ENCODE measurements around the gene ZNF599.

ZNF599 gene

GRCh38 chr19:34731964-34732363, 41.1 kb downstream of the ZNF599 start:
- Histone ChIP-seq H3K9me2 (replicated peaks; ENCODE audit: low read depth, low read length) (no peaks in the 10 kb centered on the region), H3K9me3 (ENCODE audit: insufficient read depth, low read depth, low read length) (no peaks in the 10 kb centered on the region), H3K79me2 (ENCODE audit: insufficient read depth, low read length) (peaks cover 8% of the 10 kb centered on the region; the same call in 1 of the 2 replicates), H3K9ac (ENCODE audit: low read depth, low read length, poor library complexity, severe bottlenecking) (no peak overlapping the region), H3K27me3 (ENCODE audit: insufficient read depth, low read length, poor library complexity, severe bottlenecking) (no peaks in the 10 kb centered on the region), H3F3A (ENCODE audit: low read depth) (no peaks in the 10 kb centered on the region), H3K4me3 (ENCODE audit: low read length, poor library complexity, severe bottlenecking) (no peak overlapping the region), H3K36me3 (ENCODE audit: insufficient read depth, low read length) (no peaks in the 10 kb centered on the region), H2AFZ (ENCODE audit: low read length) (no peak overlapping the region), H4K20me1 (ENCODE audit: insufficient read depth, low read length, poor library complexity, severe bottlenecking) (no peaks in the 10 kb centered on the region), H3K4me1 (ENCODE audit: insufficient read depth, low read length, poor library complexity, severe bottlenecking) (peaks cover 9% of the 10 kb centered on the region), H3K4me2 (ENCODE audit: low read depth, low read length, poor library complexity, severe bottlenecking) (no peak overlapping the region)
- TF ChIP-seq EZH2phosphoT487 (IDR thresholded peaks at IDR 0.05; ENCODE audit: borderline replicate concordance) (no peak), CTCF (conservative IDR thresholded peaks at IDR 0.05; ENCODE audit: low read length) (no peak)

GRCh38 chr19:34731019-34731829, 41.8 kb downstream of the ZNF599 start:
- no peak for TF ChIP-seq EZH2phosphoT487 (IDR thresholded peaks at IDR 0.05; ENCODE audit: borderline replicate concordance)
- no peak for TF ChIP-seq CTCF (conservative IDR thresholded peaks at IDR 0.05; ENCODE audit: low read length)
- Histone ChIP-seq H3K9me2 (replicated peaks; ENCODE audit: low read depth, low read length) (no peaks in the 10 kb centered on the region), H3K4me2 (ENCODE audit: low read depth, low read length, poor library complexity, severe bottlenecking) (no peak overlapping the region), H3K9ac (ENCODE audit: low read depth, low read length, poor library complexity, severe bottlenecking) (no peak overlapping the region), H3K36me3 (ENCODE audit: insufficient read depth, low read length) (no peaks in the 10 kb centered on the region), H2AFZ (ENCODE audit: low read length) (no peak overlapping the region), H3K4me1 (ENCODE audit: insufficient read depth, low read length, poor library complexity, severe bottlenecking) (peaks cover 9% of the 10 kb centered on the region), H4K20me1 (ENCODE audit: insufficient read depth, low read length, poor library complexity, severe bottlenecking) (no peaks in the 10 kb centered on the region), H3K4me3 (ENCODE audit: low read length, poor library complexity, severe bottlenecking) (no peak overlapping the region), H3K9me3 (ENCODE audit: insufficient read depth, low read depth, low read length) (no peaks in the 10 kb centered on the region), H3K79me2 (ENCODE audit: insufficient read depth, low read length) (peaks cover 8% of the 10 kb centered on the region; the same call in 1 of the 2 replicates), H3K27me3 (ENCODE audit: insufficient read depth, low read length, poor library complexity, severe bottlenecking) (no peaks in the 10 kb centered on the region), H3F3A (ENCODE audit: low read depth) (no peaks in the 10 kb centered on the region)

- Histone ChIP-seq H3K9me2 (replicated peaks; ENCODE audit: low read depth, low read length) (no peaks in the 10 kb centered on the region), H3K36me3 (ENCODE audit: insufficient read depth, low read length) (no peaks in the 10 kb centered on the region), H3K9ac (ENCODE audit: low read depth, low read length, poor library complexity, severe bottlenecking) (no peak overlapping the region), H3K79me2 (ENCODE audit: insufficient read depth, low read length) (no peaks in the 10 kb centered on the region), H3K27me3 (ENCODE audit: insufficient read depth, low read length, poor library complexity, severe bottlenecking) (no peaks in the 10 kb centered on the region), H3K4me3 (ENCODE audit: low read length, poor library complexity, severe bottlenecking) (no peak overlapping the region), H4K20me1 (ENCODE audit: insufficient read depth, low read length, poor library complexity, severe bottlenecking) (no peaks in the 10 kb centered on the region), H3K4me2 (ENCODE audit: low read depth, low read length, poor library complexity, severe bottlenecking) (no peak overlapping the region), H3K4me1 (ENCODE audit: insufficient read depth, low read length, poor library complexity, severe bottlenecking) (no peaks in the 10 kb centered on the region), H3K9me3 (ENCODE audit: insufficient read depth, low read depth, low read length) (no peaks in the 10 kb centered on the region), H2AFZ (ENCODE audit: low read length) (no peak overlapping the region), H3F3A (ENCODE audit: low read depth) (no peaks in the 10 kb centered on the region)
- TF ChIP-seq EZH2phosphoT487 (IDR thresholded peaks at IDR 0.05; ENCODE audit: borderline replicate concordance) (no peak), CTCF (conservative IDR thresholded peaks at IDR 0.05; ENCODE audit: low read length) (no peak)
Observed at GRCh38 chr19:34725400-34725799, 47.6 kb downstream of the ZNF599 start.

Data from Loucy (cell line).